Measurements from ENCODE around the gene SEMA4A.
"Not testable (repeated sequence)": the region's sequence is repeated elsewhere in the genome, so short reads cannot be mapped to it uniquely, and the experiment has no call there.

The SEMA4A gene

DNA sequence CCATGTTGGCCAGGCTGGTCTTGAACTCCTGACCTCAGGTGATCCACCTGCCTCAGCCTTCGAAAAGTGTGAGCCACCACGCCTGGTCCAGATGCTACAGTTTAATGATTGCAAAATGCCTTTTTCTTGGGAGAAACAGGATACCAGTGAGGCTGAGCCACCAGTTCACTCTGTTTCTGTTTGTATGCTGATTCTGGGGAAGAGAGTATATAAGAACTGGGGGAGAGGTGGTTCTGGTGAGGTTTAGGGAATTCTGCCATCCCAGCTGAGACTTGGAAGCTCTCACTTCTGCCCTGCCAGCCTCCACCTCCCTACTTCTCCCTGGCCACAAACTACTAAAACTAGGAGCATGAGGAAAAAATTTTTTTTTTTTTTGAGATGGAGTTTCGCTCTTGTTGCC is 51.3 kb downstream of the SEMA4A start:
- Mint-ChIP-seq H3K27me3 (ENCODE audit: low read depth) (no peaks in the 10 kb centered on the region), H3K4me1 (ENCODE audit: low read depth) (peaks cover 17% of the 10 kb centered on the region), H3K27ac (no peak overlapping the region), H3K4me3 (no peak overlapping the region), H3K9me3 (no peaks in the 10 kb centered on the region), H3K36me3 (ENCODE audit: low read depth) (peaks cover 28% of the 10 kb centered on the region)

GRCh38 chr1:156211243-156211642 is 57.9 kb downstream of the SEMA4A start:
- H3K27me3 Mint-ChIP-seq (ENCODE audit: low read depth) = no peaks in the 10 kb centered on the region
- H3K9me3 Mint-ChIP-seq = no peaks in the 10 kb centered on the region
- peaks cover 31% of the 10 kb centered on the region for H3K4me1 Mint-ChIP-seq (ENCODE audit: low read depth)
- peak overlapping the region; percentile 28 for H3K4me3 Mint-ChIP-seq
- H3K36me3 Mint-ChIP-seq (ENCODE audit: low read depth) = peaks cover 39% of the 10 kb centered on the region
- H3K27ac Mint-ChIP-seq = peak overlapping the region; percentile 95

GRCh38 chr1:156212130-156212529 is 58.7 kb downstream of the SEMA4A start:
- no peaks in the 10 kb centered on the region for H3K27me3 Mint-ChIP-seq (ENCODE audit: low read depth)
- H3K36me3 Mint-ChIP-seq (ENCODE audit: low read depth) = peaks cover 39% of the 10 kb centered on the region
- H3K4me1 Mint-ChIP-seq (ENCODE audit: low read depth) = peaks cover 31% of the 10 kb centered on the region
- H3K9me3 Mint-ChIP-seq = no peaks in the 10 kb centered on the region
- peak overlapping the region; percentile 95 for H3K27ac Mint-ChIP-seq
- H3K4me3 Mint-ChIP-seq = peak overlapping the region; percentile 89

- peak within 1 kb of the TSS; percentile 89 for H3K4me3 Mint-ChIP-seq
- no peaks in the 10 kb centered on the region for H3K27me3 Mint-ChIP-seq (ENCODE audit: low read depth)
- peaks cover 36% of the 10 kb centered on the region for H3K4me1 Mint-ChIP-seq (ENCODE audit: low read depth)
- peaks cover 37% of the 10 kb centered on the region for H3K36me3 Mint-ChIP-seq (ENCODE audit: low read depth)
- H3K27ac Mint-ChIP-seq = peak within 1 kb of the TSS; percentile 96
- H3K9me3 Mint-ChIP-seq = no peaks in the 10 kb centered on the region
Measured at GRCh38 chr1:156212833-156213643, 59.7 kb downstream of the SEMA4A start, which contains the start of gene PMF1. Gene PMF1 (plus strand): TSS chr1:156213007. CDS start chr1:156213016, 9 bp downstream.

DNA sequence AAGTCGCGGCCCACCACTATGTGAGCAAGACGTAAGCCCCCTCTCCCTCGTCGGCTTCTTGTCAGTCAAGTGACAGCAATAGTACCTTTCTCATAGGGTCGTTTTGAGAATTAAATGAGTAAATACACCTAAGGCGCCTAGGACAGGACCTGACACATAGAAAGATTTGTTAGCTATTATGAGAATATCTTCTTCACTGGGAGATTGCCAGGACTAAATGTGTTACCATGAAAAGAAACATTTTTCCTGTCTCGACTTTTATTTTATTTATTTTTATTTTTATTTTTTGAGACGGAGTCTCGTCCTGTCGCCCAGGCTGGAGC is 60.2 kb downstream of the SEMA4A start:
- peak overlapping the region; percentile 95 for H3K27ac Mint-ChIP-seq
- no peaks in the 10 kb centered on the region for H3K9me3 Mint-ChIP-seq
- peaks cover 40% of the 10 kb centered on the region for H3K4me1 Mint-ChIP-seq (ENCODE audit: low read depth)
- peaks cover 37% of the 10 kb centered on the region for H3K36me3 Mint-ChIP-seq (ENCODE audit: low read depth)
- H3K4me3 Mint-ChIP-seq = peak overlapping the region; percentile 89
- no peaks in the 10 kb centered on the region for H3K27me3 Mint-ChIP-seq (ENCODE audit: low read depth)

GRCh38 chr1:156214024-156214748 is 60.8 kb downstream of the SEMA4A start:
- peak overlapping the region; percentile 89 for H3K4me3 Mint-ChIP-seq
- peak overlapping the region; percentile 96 for H3K27ac Mint-ChIP-seq
- H3K9me3 Mint-ChIP-seq = peaks cover 1% of the 10 kb centered on the region
- peaks cover 41% of the 10 kb centered on the region for H3K4me1 Mint-ChIP-seq (ENCODE audit: low read depth)
- no peaks in the 10 kb centered on the region for H3K27me3 Mint-ChIP-seq (ENCODE audit: low read depth)
- H3K36me3 Mint-ChIP-seq (ENCODE audit: low read depth) = peaks cover 34% of the 10 kb centered on the region

DNA sequence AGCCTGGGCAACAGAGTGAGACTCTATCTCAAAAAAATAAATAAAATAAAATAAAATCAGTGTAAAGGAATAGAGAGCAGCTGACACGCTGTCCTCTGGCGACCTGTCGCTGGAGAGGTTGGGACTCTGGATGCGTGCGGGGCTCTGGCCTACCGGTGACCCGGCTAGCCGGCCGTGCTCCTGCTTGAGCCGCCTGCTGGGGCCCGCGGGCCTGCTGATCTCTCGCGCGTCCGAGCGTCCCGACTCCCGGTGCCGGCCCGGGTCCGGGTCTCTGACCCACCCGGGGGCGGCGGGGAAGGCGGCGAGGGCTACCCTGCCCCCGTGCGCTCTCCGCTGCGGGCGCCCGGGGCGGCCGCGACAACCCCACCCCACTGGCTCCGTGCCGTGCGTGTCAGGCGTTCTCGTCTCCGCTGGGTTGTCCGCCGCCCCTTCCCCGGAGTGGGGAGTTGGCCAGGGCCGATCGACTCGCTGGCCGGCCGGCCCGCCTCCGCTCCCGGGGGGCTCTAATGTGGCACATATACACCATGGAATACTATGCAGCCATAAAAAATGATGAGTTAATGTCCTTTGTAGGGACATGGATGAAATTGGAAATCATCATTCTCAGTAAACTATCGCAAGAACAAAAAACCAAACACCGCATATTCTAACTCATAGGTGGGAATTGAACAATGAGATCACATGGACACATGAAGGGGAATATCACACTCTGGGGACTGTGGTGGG is 63.1 kb downstream of the SEMA4A start:
- Mint-ChIP-seq H3K36me3 (ENCODE audit: low read depth) (peaks cover 50% of the 10 kb centered on the region), H3K27ac (peak overlapping the region; percentile 92), H3K4me1 (ENCODE audit: low read depth) (peaks cover 52% of the 10 kb centered on the region)
- not testable (repeated sequence) for H3K27me3 Mint-ChIP-seq (ENCODE audit: low read depth); H3K4me3 Mint-ChIP-seq; H3K9me3 Mint-ChIP-seq

- H3K9me3 Mint-ChIP-seq = peaks cover 3% of the 10 kb centered on the region
- H3K4me1 Mint-ChIP-seq (ENCODE audit: low read depth) = peaks cover 54% of the 10 kb centered on the region
- H3K4me3 Mint-ChIP-seq = peak overlapping the region; percentile 74
- H3K36me3 Mint-ChIP-seq (ENCODE audit: low read depth) = peaks cover 48% of the 10 kb centered on the region
- no peaks in the 10 kb centered on the region for H3K27me3 Mint-ChIP-seq (ENCODE audit: low read depth)
- H3K27ac Mint-ChIP-seq = peak overlapping the region; percentile 92
Measured at GRCh38 chr1:156217871-156218270, 64.5 kb downstream of the SEMA4A start.

DNA sequence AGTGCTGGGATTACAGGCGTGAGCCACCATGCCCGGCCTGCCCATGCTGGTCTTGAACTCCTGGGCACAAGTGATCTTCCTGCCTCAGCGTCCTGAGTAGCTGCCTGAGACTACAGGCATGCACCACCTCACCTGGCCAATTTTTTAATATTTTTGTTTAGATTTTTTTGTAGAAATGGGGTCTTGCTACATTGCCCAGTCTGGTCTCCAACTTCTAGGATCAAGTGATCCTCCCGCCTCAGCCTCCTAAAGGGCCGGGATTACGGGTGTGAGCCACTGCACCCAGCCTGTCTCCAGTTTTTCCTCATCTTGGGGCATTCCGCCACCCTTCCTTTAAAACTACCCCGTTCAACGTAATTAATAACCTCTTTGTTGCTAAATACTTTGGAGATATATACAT is 66.8 kb downstream of the SEMA4A start:
- peaks cover 47% of the 10 kb centered on the region for H3K36me3 Mint-ChIP-seq (ENCODE audit: low read depth)
- H3K4me3 Mint-ChIP-seq = no peak overlapping the region
- H3K9me3 Mint-ChIP-seq = peaks cover 3% of the 10 kb centered on the region
- peaks cover 50% of the 10 kb centered on the region for H3K4me1 Mint-ChIP-seq (ENCODE audit: low read depth)
- H3K27me3 Mint-ChIP-seq (ENCODE audit: low read depth) = no peaks in the 10 kb centered on the region
- H3K27ac Mint-ChIP-seq = peak overlapping the region; percentile 80

DNA sequence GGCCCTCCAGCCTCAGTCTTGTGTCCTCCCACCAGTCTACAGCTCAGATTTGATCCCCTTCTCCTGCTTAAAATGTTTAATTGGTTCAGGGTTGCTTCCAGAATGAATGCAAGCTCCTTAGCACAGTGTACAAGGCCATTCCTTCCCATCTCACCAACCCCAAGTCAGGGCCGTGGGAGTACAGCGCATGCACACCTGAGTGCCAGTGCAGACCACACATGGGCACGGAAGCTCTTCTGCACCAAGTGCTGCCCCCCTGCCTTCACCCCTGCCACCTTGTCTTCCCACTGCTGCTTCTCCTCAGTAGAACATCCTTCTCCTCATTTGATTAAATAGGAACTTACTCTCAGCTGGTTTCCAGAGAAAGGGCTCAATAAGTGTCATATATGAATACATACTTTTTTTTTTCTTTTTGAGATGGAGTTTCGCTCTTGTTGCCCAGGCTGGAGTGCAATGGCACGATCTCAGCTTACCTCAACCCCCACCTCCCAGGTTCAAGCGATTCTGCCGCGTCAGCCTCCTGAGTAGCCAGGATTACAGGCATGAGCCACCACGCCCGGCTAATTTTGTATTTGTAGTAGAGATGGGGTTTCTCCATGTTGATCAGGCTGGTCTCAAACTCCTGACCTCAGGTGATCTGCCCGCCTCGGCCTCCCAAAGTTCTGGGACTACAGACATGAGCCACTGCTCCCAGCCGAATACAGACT is 68.8 kb downstream of the SEMA4A start:
- peak overlapping the region; percentile 96 for H3K27ac Mint-ChIP-seq

DNA sequence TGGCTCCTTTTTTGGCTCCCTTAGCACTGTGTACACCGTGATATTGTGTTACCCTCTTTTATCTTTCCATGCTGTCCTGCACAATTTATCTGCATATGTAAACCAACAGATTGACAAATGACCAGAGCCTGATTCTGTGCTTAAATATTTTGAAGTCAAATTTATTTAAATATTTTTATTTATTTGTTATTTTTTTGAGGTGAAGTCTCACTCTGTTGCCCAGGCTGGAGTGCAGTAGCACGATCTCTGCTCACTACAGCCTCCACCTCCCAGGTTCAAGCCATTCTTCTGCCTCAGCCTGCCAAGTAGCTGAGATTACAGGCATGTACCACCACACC is 72.3 kb downstream of the SEMA4A start:
- no peaks in the 10 kb centered on the region for H3K9me3 Mint-ChIP-seq
- H3K4me3 Mint-ChIP-seq = peak overlapping the region; percentile 18
- H3K27ac Mint-ChIP-seq = peak overlapping the region; percentile 76
- H3K4me1 Mint-ChIP-seq (ENCODE audit: low read depth) = peaks cover 46% of the 10 kb centered on the region
- H3K36me3 Mint-ChIP-seq (ENCODE audit: low read depth) = peaks cover 43% of the 10 kb centered on the region
- H3K27me3 Mint-ChIP-seq (ENCODE audit: low read depth) = no peaks in the 10 kb centered on the region

More for the DNA sequence above, 68.8 kb downstream of the SEMA4A start:
- Mint-ChIP-seq H3K36me3 (ENCODE audit: low read depth) (peaks cover 51% of the 10 kb centered on the region), H3K27me3 (ENCODE audit: low read depth) (no peaks in the 10 kb centered on the region), H3K4me1 (ENCODE audit: low read depth) (peaks cover 60% of the 10 kb centered on the region), H3K4me3 (peak overlapping the region; percentile 3), H3K9me3 (peaks cover 3% of the 10 kb centered on the region)

DNA sequence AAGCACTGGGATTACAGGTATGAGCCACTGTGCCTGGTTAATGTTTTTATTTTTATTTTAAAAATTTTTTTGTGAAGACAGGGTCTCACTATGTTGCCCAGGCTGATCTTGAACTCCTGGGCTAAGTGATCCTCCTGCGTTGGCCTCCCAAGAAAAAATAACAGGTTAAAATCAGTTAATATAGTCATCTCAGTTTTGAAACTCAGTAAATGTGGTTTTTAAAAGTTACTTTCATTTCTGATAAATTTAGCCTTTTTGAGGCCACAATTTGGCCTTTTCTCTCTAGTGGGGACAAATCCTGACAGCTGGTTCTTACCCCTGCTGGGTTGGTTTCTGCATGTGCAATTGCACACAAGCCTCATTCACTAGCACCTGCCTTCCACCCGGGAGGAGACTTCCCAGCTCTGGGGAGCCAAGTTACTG is 72.7 kb downstream of the SEMA4A start:
- no peak overlapping the region for H3K4me3 Mint-ChIP-seq
- peaks cover 40% of the 10 kb centered on the region for H3K36me3 Mint-ChIP-seq (ENCODE audit: low read depth)

DNA sequence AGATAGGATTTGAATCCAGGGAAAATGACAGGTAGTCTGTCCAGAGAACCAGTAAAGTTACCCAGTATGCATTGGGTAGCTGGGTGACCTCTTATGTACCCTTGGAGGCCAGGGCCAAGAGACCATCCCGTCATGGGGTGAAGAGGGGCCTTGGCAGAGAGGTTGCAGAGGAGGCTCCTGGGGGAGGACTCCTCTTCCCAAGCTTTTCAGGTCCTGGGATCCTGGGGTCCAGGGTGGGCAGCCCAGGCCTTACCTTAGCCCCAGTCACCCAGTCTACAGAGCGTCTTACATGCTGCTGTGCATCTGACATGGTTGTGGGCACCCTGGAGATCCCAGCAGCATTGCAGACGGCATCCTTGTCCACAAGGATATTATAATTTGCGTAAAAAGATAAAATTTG is 73.4 kb downstream of the SEMA4A start:
- Mint-ChIP-seq H3K9me3 (no peaks in the 10 kb centered on the region), H3K27me3 (ENCODE audit: low read depth) (no peaks in the 10 kb centered on the region), H3K27ac (peak overlapping the region; percentile 60), H3K36me3 (ENCODE audit: low read depth) (peaks cover 33% of the 10 kb centered on the region), H3K4me3 (no peak overlapping the region), H3K4me1 (ENCODE audit: low read depth) (peaks cover 37% of the 10 kb centered on the region)

More for the DNA sequence above, 72.7 kb downstream of the SEMA4A start:
- no peaks in the 10 kb centered on the region for H3K27me3 Mint-ChIP-seq (ENCODE audit: low read depth)
- H3K27ac Mint-ChIP-seq = peak overlapping the region; percentile 60
- H3K4me1 Mint-ChIP-seq (ENCODE audit: low read depth) = peaks cover 43% of the 10 kb centered on the region
- H3K9me3 Mint-ChIP-seq = no peaks in the 10 kb centered on the region

Data from T-helper 1 cell treated with Interleukin-12 subunit alpha and Interleukin-12 subunit beta and Interleukin-4 antibody, amounts not matched to agents 30 μg/mL and 1 μg/mL, for 36 hours (primary cell).